Activated T-cell treated with anti-CD3 and anti-CD28 coated beads, Interleukin-2, amount 50 U/mL, for 4 hours (primary cell): Measurements from ENCODE around the gene MRPL2. TPM values are rescaled to one million over a fixed set of nuclear protein-coding genes. Genes with fewer than 3 reads are reported as not detected.

Source experiments
- ATAC-seq, 2 donors: fragments of 200-7000 bp; cut with Tn5 transposase; one replicate each; pipeline ENCODE4 v1.10.0; 2021
- DNase-seq: peaks from one replicate; pipeline ENCODE4 v3.0.0-alpha.2; 2020
- H3K27me3 Mint-ChIP-seq: one replicate; pipeline ENCODE4 v1.8.0; 2021; ENCODE audit warnings: low read depth, mixed read lengths
- H3K36me3 Mint-ChIP-seq: one replicate; pipeline ENCODE4 v1.8.0; 2022; ENCODE audit warnings: mixed read lengths; ENCODE audit not compliant: insufficient read depth
- H3K4me1 Mint-ChIP-seq: one replicate; pipeline ENCODE4 v1.8.0; 2021; ENCODE audit warnings: low read depth, mixed read lengths
- H3K4me3 Mint-ChIP-seq: one replicate; pipeline ENCODE4 v1.8.0; 2021; ENCODE audit warnings: mild to moderate bottlenecking, moderate library complexity, mixed read lengths
- H3K9me3 Mint-ChIP-seq: one replicate; pipeline ENCODE4 v1.8.0; 2021; ENCODE audit warnings: mixed read lengths
- total RNA-seq, 3 donors: library from RNA; stranded (reverse); gene quantifications; one replicate each; pipeline ENCODE4 v1.2.1, GENCODE V29; 2021

MRPL2 gene
- total RNA-seq, 3 donors from 2014 or later = 93.3 to 120 (median 115) TPM

- H3K4me3 Mint-ChIP-seq = no peak overlapping the region
Measured at GRCh38 chr6:43074847-43075669, 15.8 kb upstream of the MRPL2 start.

GRCh38 chr6:43070028-43070632, 10.9 kb upstream of the MRPL2 start:
- peak; percentile 43 to 53 for ATAC-seq
- Mint-ChIP-seq H3K9me3 (no peaks in the 10 kb centered on the region), H3K27me3 (peaks cover 3% of the 10 kb centered on the region), H3K4me3 (no peak overlapping the region), H3K36me3 (peaks cover 38% of the 10 kb centered on the region), H3K4me1 (no peaks in the 10 kb centered on the region)
- no peak for DNase-seq

More at GRCh38 chr6:43074847-43075669, 15.8 kb upstream of the MRPL2 start:
- Mint-ChIP-seq H3K9me3 (no peaks in the 10 kb centered on the region), H3K27me3 (peaks cover 26% of the 10 kb centered on the region), H3K36me3 (peaks cover 27% of the 10 kb centered on the region), H3K4me1 (peaks cover 5% of the 10 kb centered on the region)
- ATAC-seq (no peak), DNase-seq (no peak)

DNA sequence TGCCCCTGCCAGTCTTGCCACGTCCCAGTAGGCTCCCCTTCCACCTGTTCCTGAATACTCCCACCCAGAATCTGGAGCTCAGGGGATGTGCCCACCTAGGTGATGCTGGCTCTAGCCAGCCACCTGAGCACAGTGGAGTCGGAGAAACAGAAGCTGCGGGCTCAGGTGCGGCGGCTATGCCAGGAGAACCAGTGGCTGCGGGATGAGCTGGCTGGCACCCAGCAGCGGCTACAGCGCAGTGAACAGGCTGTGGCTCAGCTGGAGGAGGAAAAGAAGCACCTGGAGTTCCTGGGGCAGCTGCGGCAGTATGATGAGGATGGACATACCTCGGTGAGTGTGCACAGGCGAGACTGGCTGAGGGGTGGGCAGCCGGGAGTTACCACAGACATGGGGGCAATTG, 3.6 kb upstream of the MRPL2 start:
- ATAC-seq = no peak
- Mint-ChIP-seq H3K9me3 (no peaks in the 10 kb centered on the region), H3K27me3 (no peaks in the 10 kb centered on the region), H3K36me3 (peaks cover 29% of the 10 kb centered on the region), H3K4me3 (no peak overlapping the region), H3K4me1 (peaks cover 31% of the 10 kb centered on the region)
- no peak for DNase-seq

- peaks cover 29% of the 10 kb centered on the region for H3K36me3 Mint-ChIP-seq
- no peaks in the 10 kb centered on the region for H3K9me3 Mint-ChIP-seq
- no peaks in the 10 kb centered on the region for H3K27me3 Mint-ChIP-seq
- peaks cover 32% of the 10 kb centered on the region for H3K4me1 Mint-ChIP-seq
- DNase-seq = no peak
- no peak overlapping the region for H3K4me3 Mint-ChIP-seq
- no peak for ATAC-seq
Measured at GRCh38 chr6:43061861-43062260, 2.6 kb upstream of the MRPL2 start.

DNA sequence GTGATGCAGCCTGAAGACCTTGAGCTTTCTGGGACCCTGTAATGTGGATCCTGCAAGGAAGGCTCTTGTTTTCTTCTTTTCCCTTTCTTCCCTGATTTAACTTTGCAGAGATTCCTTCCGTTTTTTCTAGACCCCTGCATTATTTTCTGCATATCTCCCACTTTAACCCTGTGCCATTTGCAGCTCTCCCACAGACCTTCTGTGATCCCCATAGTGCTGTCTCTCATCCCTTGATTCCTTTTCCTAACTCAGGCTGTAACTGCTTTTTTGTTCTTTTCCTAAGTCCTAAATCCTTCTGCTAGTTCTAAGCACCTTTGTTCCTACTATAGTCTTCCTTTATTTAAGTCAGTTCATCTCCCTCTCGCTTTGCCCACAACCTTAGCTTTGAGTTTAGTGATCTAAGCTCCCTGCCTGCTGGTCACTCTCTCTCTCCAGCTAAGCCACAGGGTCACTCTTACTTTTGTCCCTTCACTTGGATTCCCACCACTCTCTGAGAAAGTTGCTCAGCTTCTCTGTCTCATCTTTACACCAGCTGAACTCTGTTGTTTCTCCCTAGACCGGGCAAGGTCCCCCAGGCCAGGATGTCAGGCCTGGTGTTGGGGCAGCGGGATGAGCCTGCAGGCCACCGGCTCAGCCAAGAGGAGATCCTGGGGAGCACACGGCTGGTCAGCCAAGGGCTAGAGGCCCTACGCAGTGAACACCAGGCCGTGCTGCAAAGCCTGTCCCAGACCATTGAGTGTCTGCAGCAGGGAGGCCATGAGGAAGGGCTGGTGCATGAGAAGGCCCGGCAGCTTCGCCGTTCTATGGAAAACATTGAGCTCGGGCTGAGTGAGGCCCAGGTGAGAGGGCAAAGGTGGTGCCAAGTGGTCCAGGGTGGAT, 1.8 kb upstream of the MRPL2 start:
- Mint-ChIP-seq H3K27me3 (no peaks in the 10 kb centered on the region), H3K4me1 (peaks cover 32% of the 10 kb centered on the region), H3K4me3 (peak overlapping the region; percentile 87), H3K36me3 (peaks cover 25% of the 10 kb centered on the region), H3K9me3 (no peaks in the 10 kb centered on the region)
- no peak for DNase-seq
- ATAC-seq = no peak

DNA sequence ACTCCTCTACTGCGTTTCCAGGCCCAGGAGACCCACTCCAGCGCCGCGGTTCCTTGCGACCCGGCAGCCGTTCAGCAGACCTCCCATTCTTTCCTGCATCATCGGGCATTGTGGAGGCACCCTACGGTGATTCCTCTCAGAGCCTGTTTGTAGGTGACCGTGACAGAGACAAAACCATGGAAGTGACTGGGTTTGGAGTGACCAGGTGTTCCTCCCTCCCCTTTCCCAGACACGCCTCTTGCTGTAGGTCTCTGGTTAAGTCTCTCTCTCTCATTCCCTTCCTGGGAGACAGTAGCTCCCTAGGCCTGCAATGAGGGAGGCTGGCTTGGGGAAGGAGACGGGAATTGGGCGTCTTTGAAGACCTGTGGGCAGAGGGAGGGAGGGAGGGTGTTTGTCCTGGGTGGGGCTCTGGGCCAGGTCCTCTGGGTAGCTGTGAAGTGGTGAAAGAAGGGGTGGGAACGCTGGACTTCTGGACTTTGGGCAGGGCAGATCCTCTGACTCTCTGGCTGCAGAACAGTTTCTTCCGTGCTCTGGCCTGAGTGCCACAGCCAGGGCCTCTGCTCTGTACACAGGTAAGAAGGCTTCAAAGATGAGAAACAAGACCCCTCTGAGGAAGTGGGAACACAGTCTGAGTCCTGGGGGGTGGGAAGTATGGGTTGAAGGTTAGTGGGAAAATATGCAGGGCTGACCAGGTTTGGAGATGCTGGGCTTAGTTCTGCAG, 960 bp upstream of the MRPL2 start:
- no peaks in the 10 kb centered on the region for H3K27me3 Mint-ChIP-seq
- peak overlapping the region; percentile 87 for H3K4me3 Mint-ChIP-seq
- H3K9me3 Mint-ChIP-seq = no peaks in the 10 kb centered on the region
- DNase-seq (no peak), ATAC-seq (no peak)
- H3K4me1 Mint-ChIP-seq = peaks cover 32% of the 10 kb centered on the region
- peaks cover 29% of the 10 kb centered on the region for H3K36me3 Mint-ChIP-seq

- Mint-ChIP-seq H3K4me1 (peaks cover 37% of the 10 kb centered on the region), H3K4me3 (peak overlapping the region; percentile 87), H3K9me3 (no peaks in the 10 kb centered on the region), H3K27me3 (no peaks in the 10 kb centered on the region), H3K36me3 (peaks cover 23% of the 10 kb centered on the region)
- DNase-seq (no peak), ATAC-seq (no peak)
Measured at GRCh38 chr6:43058531-43058930, 703 bp downstream of the MRPL2 start.

GRCh38 chr6:43055966-43056365, 3.3 kb downstream of the MRPL2 start:
- Mint-ChIP-seq H3K4me1 (peaks cover 48% of the 10 kb centered on the region), H3K4me3 (no peak overlapping the region), H3K27me3 (no peaks in the 10 kb centered on the region), H3K36me3 (peaks cover 16% of the 10 kb centered on the region), H3K9me3 (no peaks in the 10 kb centered on the region)
- ATAC-seq (no peak), DNase-seq (no peak)

GRCh38 chr6:43054206-43054943, 4.9 kb downstream of the MRPL2 start:
- no peaks in the 10 kb centered on the region for H3K9me3 Mint-ChIP-seq
- H3K4me3 Mint-ChIP-seq = peak overlapping the region; percentile 96
- ATAC-seq = no peak
- peaks cover 40% of the 10 kb centered on the region for H3K4me1 Mint-ChIP-seq
- DNase-seq = no peak
- H3K27me3 Mint-ChIP-seq = no peaks in the 10 kb centered on the region
- H3K36me3 Mint-ChIP-seq = peaks cover 22% of the 10 kb centered on the region

DNA sequence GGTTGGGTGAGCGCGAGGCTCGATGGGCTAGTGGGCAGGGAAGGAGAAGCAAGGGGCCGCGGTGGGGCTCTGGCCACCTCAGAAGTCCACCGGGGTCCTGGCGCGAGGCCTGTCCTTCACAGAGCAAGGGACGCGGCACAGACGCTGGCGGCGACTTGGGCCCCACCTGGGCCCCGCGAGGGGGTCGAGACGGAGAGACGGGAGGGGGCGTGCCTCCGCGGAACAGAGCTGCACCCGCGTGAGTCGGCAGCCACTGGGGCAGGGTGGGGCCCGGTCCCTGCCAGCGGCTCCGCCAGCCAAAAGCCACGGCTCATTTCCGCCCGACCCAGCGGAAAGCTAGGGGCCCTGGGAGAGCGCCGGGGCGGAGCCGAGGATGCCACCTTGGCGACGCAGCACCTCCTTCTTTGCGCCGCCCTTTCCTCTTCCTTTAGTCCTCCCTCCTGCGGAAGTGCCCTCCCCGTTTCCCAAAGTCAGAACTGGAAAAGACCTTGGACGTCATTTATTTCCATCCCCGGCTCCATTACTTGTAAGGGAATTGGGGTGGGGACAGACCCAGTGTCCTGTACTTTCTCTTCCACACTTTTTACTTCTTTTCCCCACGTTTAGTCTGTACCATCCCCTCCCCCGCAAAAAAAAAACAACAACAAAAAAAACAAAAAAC, 5.6 kb downstream of the MRPL2 start, which contains the start of gene CUL7:
TSS of gene CUL7 (minus strand) at position 307 of the 661 bp plus-strand sequence. CDS start 1,063 bp downstream, outside the sequence.
- Mint-ChIP-seq H3K4me3 (peak within 1 kb of the TSS; percentile 96), H3K36me3 (peaks cover 25% of the 10 kb centered on the region), H3K27me3 (no peaks in the 10 kb centered on the region), H3K4me1 (peaks cover 36% of the 10 kb centered on the region), H3K9me3 (no peaks in the 10 kb centered on the region)
- DNase-seq = peak; percentile 83
- peak; percentile 100 for ATAC-seq

- Mint-ChIP-seq H3K36me3 (peaks cover 25% of the 10 kb centered on the region), H3K27me3 (no peaks in the 10 kb centered on the region), H3K9me3 (no peaks in the 10 kb centered on the region), H3K4me3 (peak overlapping the region; percentile 96), H3K4me1 (peaks cover 29% of the 10 kb centered on the region)
- DNase-seq = no peak
- peak; percentile 15 to 27 for ATAC-seq
Measured at GRCh38 chr6:43052842-43053544, 6.2 kb downstream of the MRPL2 start.

GRCh38 chr6:43052225-43052841, 6.9 kb downstream of the MRPL2 start:
- Mint-ChIP-seq H3K36me3 (peaks cover 28% of the 10 kb centered on the region), H3K4me3 (peak overlapping the region; percentile 96), H3K4me1 (peaks cover 27% of the 10 kb centered on the region), H3K27me3 (no peaks in the 10 kb centered on the region), H3K9me3 (no peaks in the 10 kb centered on the region)
- no peak for ATAC-seq
- no peak for DNase-seq
